Esophagus squamous epithelium (tissue), 5 donors: ENCODE results near the gene ROCK2. TPM values are rescaled to one million over a fixed set of nuclear protein-coding genes. Genes with fewer than 3 reads are reported as not detected.
A peak's percentile ranks its signal among the peaks of the same experiment; 100 is the strongest.

ENCODE experiments used
- DNase-seq: peaks from one replicate; lab custom pipeline; 2025; lab: John Stamatoyannopoulos, UW
- H3K27ac ChIP-seq, 4 donors: fragments of 200-600 bp; sonication (generic); one replicate each; pipeline ENCODE4 v1.5.1; 2016 to 2019; ENCODE audit warnings: mild to moderate bottlenecking in 1 of 4
- H3K27me3 ChIP-seq, 4 donors: fragments of 200-600 bp; sonication (generic); 1 replicate in 3 of 4; 2 replicates in 1 of 4; pipeline versions ENCODE4 v1.5.1 to v1.6.0; 2017 to 2021; ENCODE audit warnings: antibody characterized with exemption in 1 of 4
- H3K36me3 ChIP-seq, 3 donors: fragments of 200-600 bp; sonication (generic); one replicate each; pipeline ENCODE4 v1.5.1; 2016 to 2019
- H3K4me1 ChIP-seq, 3 donors: fragments of 200-600 bp; sonication (generic); one replicate each; pipeline ENCODE4 v1.5.1; 2017 to 2019
- H3K4me3 ChIP-seq, 4 donors: fragments of 200-600 bp; sonication (generic); 1 replicate in 3 of 4; 2 replicates in 1 of 4; pipeline ENCODE4 v1.5.1; 2016 to 2019; ENCODE audit warnings: mild to moderate bottlenecking in 2 of 4, moderate library complexity in 1 of 4
- H3K9me3 ChIP-seq, 3 donors: fragments of 200-600 bp; sonication (generic); one replicate each; pipeline ENCODE4 v1.5.1; 2016 to 2019
- POLR2A ChIP-seq, 4 donors: fragments of 450-650 bp; IDR thresholded peaks; one replicate each; pipeline ENCODE4 v1.6.1; 2017; ENCODE audit warnings: antibody characterized with exemption in 4 of 4, mild to moderate bottlenecking in 4 of 4, moderate library complexity in 3 of 4
- WGBS, 2 donors: methylation state at CpG; one replicate each; pipeline ENCODE4 v1.1.5; 2018; 5-methylcytosine and 5-hydroxymethylcytosine counted together
- intact Hi-C: fragments of 100-400 bp; cut with DNase I; formaldehyde crosslinking; loops from one replicate; pipeline ENCODE4 v1.15.0; 2022
- total RNA-seq, 4 donors: library from RNA; depleted of rRNA; stranded (reverse); fragments of >200 nt; gene quantifications; one replicate each; pipeline ENCODE4 v1.1.0, GENCODE V29; 2016
- TF ChIP-seq, protein P1 (sequence below), 6 experiments: fragments of 450-650 bp in 4 of 6; fragments of 200-600 bp in 2 of 6; sonication (generic) in 2 of 6; IDR thresholded peaks; one replicate each; pipeline ENCODE4 v1.5.1; 2016 to 2019; ENCODE audit warnings: antibody characterized with exemption in 6 of 6, mild to moderate bottlenecking in 4 of 6, moderate library complexity in 4 of 6
- donor health status: DM: yes; HTN: yes; CAD: no.

Gene ROCK2
- total RNA-seq, 4 donors from 2014 or later = 15.2 to 50.5 (median 21.4) TPM

DNA sequence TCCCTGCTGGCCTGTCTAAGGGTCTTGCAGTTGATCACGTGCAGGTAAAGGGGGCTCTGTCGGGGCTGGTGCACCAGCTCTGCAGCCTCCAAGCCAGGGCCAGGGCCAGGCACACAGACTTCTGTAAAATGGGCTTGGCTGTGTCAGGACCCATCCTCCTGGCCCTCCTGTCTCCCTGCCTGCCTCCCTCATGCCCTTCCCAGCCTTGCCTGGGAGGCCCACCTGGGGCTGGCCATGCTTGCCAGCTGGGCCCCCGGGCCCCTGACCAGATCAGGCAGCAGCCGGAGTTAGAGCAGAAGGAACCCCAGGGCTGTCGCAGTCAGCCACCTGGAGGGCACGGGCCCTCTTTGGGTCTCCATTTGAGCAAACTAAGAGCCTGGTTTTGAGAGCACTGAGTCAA, 187.1 kb downstream of the ROCK2 start:
- DNase-seq = no peak
- intact Hi-C loops = no loop called here
- WGBS, 2 donors = 89% methylated on average over 2 of the region's 6 CpGs; no CpG with 5 or more reads in 1 of the 2 donors
- H3K27me3 ChIP-seq = no peaks in the 10 kb centered on the region
- peaks cover 0 to 8% (median 0%) of the 10 kb centered on the region in 3 donors for H3K36me3 ChIP-seq
- H3K27ac ChIP-seq = no peak overlapping the region
- H3K4me3 ChIP-seq = no peak overlapping the region
- TF ChIP-seq POLR2A (IDR thresholded peaks at IDR 0.05) = no peak
- TF ChIP-seq, protein P1, sequence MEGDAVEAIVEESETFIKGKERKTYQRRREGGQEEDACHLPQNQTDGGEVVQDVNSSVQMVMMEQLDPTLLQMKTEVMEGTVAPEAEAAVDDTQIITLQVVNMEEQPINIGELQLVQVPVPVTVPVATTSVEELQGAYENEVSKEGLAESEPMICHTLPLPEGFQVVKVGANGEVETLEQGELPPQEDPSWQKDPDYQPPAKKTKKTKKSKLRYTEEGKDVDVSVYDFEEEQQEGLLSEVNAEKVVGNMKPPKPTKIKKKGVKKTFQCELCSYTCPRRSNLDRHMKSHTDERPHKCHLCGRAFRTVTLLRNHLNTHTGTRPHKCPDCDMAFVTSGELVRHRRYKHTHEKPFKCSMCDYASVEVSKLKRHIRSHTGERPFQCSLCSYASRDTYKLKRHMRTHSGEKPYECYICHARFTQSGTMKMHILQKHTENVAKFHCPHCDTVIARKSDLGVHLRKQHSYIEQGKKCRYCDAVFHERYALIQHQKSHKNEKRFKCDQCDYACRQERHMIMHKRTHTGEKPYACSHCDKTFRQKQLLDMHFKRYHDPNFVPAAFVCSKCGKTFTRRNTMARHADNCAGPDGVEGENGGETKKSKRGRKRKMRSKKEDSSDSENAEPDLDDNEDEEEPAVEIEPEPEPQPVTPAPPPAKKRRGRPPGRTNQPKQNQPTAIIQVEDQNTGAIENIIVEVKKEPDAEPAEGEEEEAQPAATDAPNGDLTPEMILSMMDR (IDR thresholded peaks at IDR 0.05) = no peak
- H3K9me3 ChIP-seq = no peaks in the 10 kb centered on the region
- peaks cover 13 to 22% (median 21%) of the 10 kb centered on the region in 3 donors for H3K4me1 ChIP-seq

DNA sequence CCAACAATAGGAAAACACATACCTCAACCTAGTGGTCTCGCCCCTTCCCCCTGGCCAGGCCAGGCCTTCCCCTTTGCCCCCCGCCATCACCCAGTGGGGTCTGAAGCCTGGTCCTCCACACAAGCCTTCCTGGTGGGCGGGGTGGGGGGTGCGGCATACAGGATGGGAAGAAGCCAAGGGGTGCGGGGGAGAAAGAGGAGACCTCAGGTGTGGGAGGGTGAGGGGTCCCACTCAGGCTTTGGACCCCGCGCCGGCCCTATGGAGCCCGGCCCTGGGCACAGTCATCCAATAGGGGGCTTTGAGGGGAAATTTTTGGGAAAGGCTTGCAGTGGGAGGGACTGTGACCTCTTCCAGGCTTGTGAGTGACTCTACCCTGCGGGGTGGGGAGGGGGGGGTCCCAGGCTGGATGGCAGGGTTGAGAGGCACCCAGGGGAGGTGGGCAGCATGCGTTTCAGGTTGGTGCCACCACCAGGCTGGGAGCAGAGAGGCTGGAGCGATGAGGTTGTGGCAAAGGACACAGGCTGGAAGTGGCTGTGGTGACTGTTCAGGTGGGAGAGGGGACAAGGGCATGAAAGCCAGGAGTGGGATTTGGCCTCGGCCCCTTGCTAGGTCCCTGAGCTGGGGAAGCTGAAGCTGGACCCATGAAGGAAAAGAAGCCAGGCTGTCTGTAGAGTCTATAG, 187.9 kb downstream of the ROCK2 start:
- 88 to 97% methylated on average over 5 to 6 of the region's 13 CpGs for WGBS, 2 donors
- no peak for DNase-seq

GRCh38 chr2:11155381-11156035, 188.9 kb downstream of the ROCK2 start, which contains the start of gene SLC66A3:
TSS of gene SLC66A3 (plus strand) at chr2:11155467. CDS start at chr2:11155547, 80 bp downstream.
- peak in 2 of 4 donors; percentile 84 to 91 for TF ChIP-seq POLR2A (IDR thresholded peaks at IDR 0.05)
- TF ChIP-seq, protein P1 (IDR thresholded peaks at IDR 0.05) = peak in 2 of 6 experiments; percentile 15 to 19
- DNase-seq = no peak
- peaks cover 13 to 22% (median 21%) of the 10 kb centered on the region in 3 donors for H3K4me1 ChIP-seq
- no peaks in the 10 kb centered on the region for H3K9me3 ChIP-seq
- intact Hi-C loops = no loop called here
- H3K4me3 ChIP-seq = peak within 1 kb of the TSS; percentile 64 to 97 (median 76)
- WGBS, 2 donors = 11 to 20% methylated on average over 1 to 5 of the region's 71 CpGs
- no peaks in the 10 kb centered on the region for H3K36me3 ChIP-seq
- H3K27me3 ChIP-seq = no peaks in the 10 kb centered on the region
- H3K27ac ChIP-seq = peak within 1 kb of the TSS; percentile 87 to 96 (median 92)

More for the DNA sequence above, 187.9 kb downstream of the ROCK2 start:
- Histone ChIP-seq H3K36me3 (peaks cover 0 to under 1% (median 0%) of the 10 kb centered on the region in 3 donors), H3K9me3 (no peaks in the 10 kb centered on the region), H3K4me3 (peak overlapping the region in 2 of 4 donors; percentile 64 to 97), H3K4me1 (peaks cover 13 to 22% (median 21%) of the 10 kb centered on the region in 3 donors), H3K27me3 (no peaks in the 10 kb centered on the region), H3K27ac (no peak overlapping the region)
- intact Hi-C loops = no loop called here
- no peak for TF ChIP-seq POLR2A (IDR thresholded peaks at IDR 0.05)
- TF ChIP-seq, protein P1 (IDR thresholded peaks at IDR 0.05) = no peak

DNA sequence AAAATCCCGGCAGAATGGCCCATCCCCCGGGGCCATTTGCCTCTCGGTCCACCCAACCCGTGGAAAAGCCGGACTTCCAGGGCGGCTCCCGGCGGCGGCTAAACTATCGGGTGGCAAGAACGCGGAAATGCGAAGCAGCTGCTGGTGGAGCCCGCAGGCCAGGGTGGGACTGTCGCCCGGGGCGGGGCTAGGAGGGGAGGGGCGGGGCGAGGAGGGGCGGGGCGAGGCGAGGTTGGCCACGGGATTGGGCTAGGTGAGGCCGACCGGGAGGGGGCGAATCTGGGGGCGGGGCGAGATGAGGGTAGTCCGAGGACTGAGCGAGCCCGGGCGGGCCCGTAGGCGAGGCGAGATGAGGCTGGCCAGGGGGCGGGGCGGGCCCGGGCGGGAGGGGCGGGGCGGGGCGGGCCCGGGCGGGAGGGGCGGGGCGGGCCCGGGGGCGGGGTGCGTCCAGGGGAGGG, 189.5 kb downstream of the ROCK2 start:
- Histone ChIP-seq H3K36me3 (no peaks in the 10 kb centered on the region), H3K4me1 (peaks cover 13 to 22% (median 21%) of the 10 kb centered on the region in 3 donors), H3K27ac (peak overlapping the region; percentile 87 to 96 (median 92)), H3K4me3 (peak overlapping the region; percentile 64 to 97 (median 76)), H3K27me3 (no peaks in the 10 kb centered on the region), H3K9me3 (no peaks in the 10 kb centered on the region)
- intact Hi-C loops = no loop called here
- DNase-seq = peak; percentile 85
- TF ChIP-seq POLR2A (IDR thresholded peaks at IDR 0.05) = no peak
- TF ChIP-seq, protein P1 (IDR thresholded peaks at IDR 0.05) = no peak
- WGBS, 2 donors = 0% methylated on average over 4 of the region's 49 CpGs; no CpG with 5 or more reads in 1 of the 2 donors
